K562 (cell line): ENCODE data around the gene LMO7. TPM values are rescaled to one million over a fixed set of nuclear protein-coding genes. Genes with fewer than 3 reads are reported as not detected.

Source experiments
- ATAC-seq: fragments of 200-7000 bp; cut with Tn5 transposase; 3 replicates; pipeline ENCODE4 v1.9.1; 2020; ENCODE audit warnings: moderate library complexity
- BruUV-seq: library from RNA; stranded (reverse); fragments of 400-500 nt; replicated peaks from 2 replicates; lab custom pipeline; 2021; lab: Mats Ljungman, UMichigan
- CTCF ChIA-PET: fragments of 300-600 bp; formaldehyde crosslinking; extraction: SDS; loops from one replicate; lab custom pipeline; 2021; ENCODE audit warnings: low intra/inter-chr PET ratio; lab: Yijun Ruan, JAX
- POLR2A ChIA-PET: fragments of 300-600, 350-650 bp; sonication (Branson Sonifier 250); formaldehyde crosslinking; extraction: SDS; loops from one replicate; lab custom pipeline; 2021; ENCODE audit warnings: antibody characterized with exemption, inconsistent platforms; lab: Yijun Ruan, JAX
- DNase-seq, 4 experiments: peaks; one replicate each; pipeline versions ENCODE4 v3.0.0 to v3.0.0-alpha.2; 2011 to 2018; ENCODE audit warnings: low spot score in 3 of 4, mixed read lengths in 3 of 4; ENCODE audit errors: extremely low read depth in 1 of 4
- FAIRE-seq: peaks from 2 replicates; lab custom pipeline; 2011; peaks lifted over from hg19 to GRCh38; lab: Jason Lieb, UNC
- H2AFZ ChIP-seq: 2 replicates; pipeline ENCODE4 v1.6.0; 2011; ENCODE audit warnings: low read depth, low read length, control low read depth, inconsistent platforms
- H3K27ac ChIP-seq: fragments of 200-600 bp; 3 replicates; pipeline ENCODE4 v1.8.0; 2011; ENCODE audit warnings: low read depth, mild to moderate bottlenecking, control low read depth, inconsistent platforms, low read length, moderate library complexity, mixed read lengths; ENCODE audit errors: extremely low read depth
- H3K27me3 ChIP-seq, 2 experiments: fragments of 300-600 bp in 1 of 2; 2 replicates in 1 of 2; 3 replicates in 1 of 2; pipeline versions ENCODE4 v1.6.0 to v1.8.0; 2011; ENCODE audit warnings: inconsistent platforms in 2 of 2, low read length in 2 of 2, mild to moderate bottlenecking in 1 of 2, mixed read lengths in 1 of 2, moderate library complexity in 1 of 2; ENCODE audit not compliant: control insufficient read depth in 2 of 2, insufficient read depth in 2 of 2
- H3K36me3 ChIP-seq: fragments of 300-600 bp; 3 replicates; pipeline ENCODE4 v1.8.0; 2011; ENCODE audit warnings: mild to moderate bottlenecking, low read length, inconsistent platforms; ENCODE audit not compliant: control insufficient read depth, insufficient read depth
- H3K4me1 ChIP-seq, 2 experiments: fragments of 200-600 bp in 1 of 2; replicated peaks in 1 of 2; 2 replicates in 1 of 2; 3 replicates in 1 of 2; pipeline versions ENCODE4 v1.5.1 to v1.8.0; 2011; ENCODE audit warnings: inconsistent platforms in 2 of 2, low read length in 2 of 2, mild to moderate bottlenecking in 1 of 2, mixed read lengths in 1 of 2, moderate library complexity in 1 of 2; ENCODE audit not compliant: control insufficient read depth in 2 of 2, insufficient read depth in 2 of 2
- H3K4me2 ChIP-seq: 2 replicates; pipeline ENCODE4 v1.6.1; 2011; ENCODE audit warnings: low read length, control low read depth, inconsistent platforms, mixed read lengths; ENCODE audit not compliant: insufficient read depth
- H3K4me3 ChIP-seq: fragments of 200-600 bp; sonication (generic), shearing (Covaris generic); 2 replicates; pipeline ENCODE4 v1.5.1; 2016; ENCODE audit warnings: control low read depth, inconsistent platforms
- H3K79me2 ChIP-seq: fragments of 200-600 bp; 3 replicates; pipeline ENCODE4 v1.8.0; 2011; ENCODE audit warnings: low read length, inconsistent platforms; ENCODE audit not compliant: control insufficient read depth, insufficient read depth
- H3K9ac ChIP-seq, 2 experiments: 2 replicates each; pipeline versions ENCODE4 v1.6.0 to v1.6.1; 2011; ENCODE audit warnings: low read depth in 2 of 2, low read length in 2 of 2, control low read depth in 1 of 2, inconsistent platforms in 1 of 2, mild to moderate bottlenecking in 1 of 2, mixed read lengths in 1 of 2; ENCODE audit not compliant: insufficient read depth in 1 of 2
- H3K9me1 ChIP-seq: one replicate; pipeline ENCODE4 v1.6.0; 2011; ENCODE audit warnings: inconsistent platforms, mild to moderate bottlenecking, low read length, moderate library complexity; ENCODE audit not compliant: control insufficient read depth, insufficient read depth
- H3K9me3 ChIP-seq: replicated peaks from 2 replicates; pipeline ENCODE4 v1.5.1; 2011; ENCODE audit warnings: low read depth, low read length, inconsistent platforms; ENCODE audit not compliant: control insufficient read depth, insufficient read depth
- H4K20me1 ChIP-seq: replicated peaks from 2 replicates; pipeline ENCODE4 v1.6.1; 2011; ENCODE audit warnings: low read length, inconsistent platforms, mixed read lengths; ENCODE audit not compliant: control insufficient read depth, insufficient read depth
- C11orf30 ChIP-seq: fragments of 450-650 bp; IDR thresholded peaks from 2 replicates; pipeline ENCODE4 v1.6.1; 2016; ENCODE audit warnings: low read depth, mild to moderate bottlenecking
- CBFA2T3 ChIP-seq: fragments of 450-650 bp; IDR thresholded peaks from 2 replicates; pipeline ENCODE4 v1.6.1; 2017
- CTBP1 ChIP-seq: fragments of 450-650 bp; IDR thresholded peaks from 2 replicates; pipeline ENCODE4 v1.6.1; 2016; ENCODE audit warnings: borderline replicate concordance
- HLTF ChIP-seq: fragments of 450-650 bp; IDR thresholded peaks from 2 replicates; pipeline ENCODE4 v1.6.1; 2016
- HMG20A ChIP-seq: fragments of 450-650 bp; formaldehyde crosslinking; conservative IDR thresholded peaks from 2 replicates; pipeline ENCODE4 v1.4.0; 2020; ENCODE audit warnings: mild to moderate bottlenecking, mixed read lengths
- HNRNPL ChIP-seq: fragments of 200-400 bp; formaldehyde crosslinking; IDR thresholded peaks from 2 replicates; pipeline ENCODE4 v1.6.1; 2017; ENCODE audit warnings: low read depth, mild to moderate bottlenecking, low read length
- MAFF ChIP-seq: IDR thresholded peaks from 2 replicates; pipeline ENCODE4 v1.6.1; 2012; ENCODE audit warnings: low read length, improper control_type of control experiment
- MAFG ChIP-seq: fragments of 450-650 bp; conservative IDR thresholded peaks from 2 replicates; pipeline ENCODE4 v1.6.1; 2016; ENCODE audit warnings: missing genetic modification characterization, missing compliant biosample characterization
- MAFK ChIP-seq: IDR thresholded peaks from 2 replicates; pipeline ENCODE4 v1.6.1; 2011; ENCODE audit warnings: low read length, improper control_type of control experiment
- NFE2 ChIP-seq: IDR thresholded peaks from 2 replicates; pipeline ENCODE4 v1.6.1; 2014; ENCODE audit warnings: antibody characterized with exemption, low read depth
- PRMT5 ChIP-seq: sonication (generic); formaldehyde crosslinking; IDR thresholded peaks from 2 replicates; pipeline ENCODE4 v1.5.0; 2020; ENCODE audit warnings: missing genetic modification reagents
- RAD51 ChIP-seq: fragments of 450-650 bp; IDR thresholded peaks from 2 replicates; pipeline ENCODE4 v1.7.1; 2016; ENCODE audit warnings: low read depth, mild to moderate bottlenecking, borderline replicate concordance
- RCOR1 ChIP-seq, 2 experiments: IDR thresholded peaks; 2 replicates each; pipeline ENCODE4 v1.6.1; 2012; ENCODE audit warnings: low read depth in 2 of 2, low read length in 2 of 2, borderline replicate concordance in 1 of 2, improper control_type of control experiment in 1 of 2
- RHOXF2B ChIP-seq: fragments of 250-450 bp; sonication (Bioruptor Pico); conservative IDR thresholded peaks from 2 replicates; pipeline ENCODE4 v1.5.1; 2021
- SOX6 ChIP-seq: fragments of 450-650 bp; IDR thresholded peaks from 2 replicates; pipeline ENCODE4 v1.6.1; 2014; ENCODE audit warnings: mild to moderate bottlenecking
- ZBED1 ChIP-seq: IDR thresholded peaks from 2 replicates; pipeline ENCODE4 v1.6.1; 2014
- ZNF316 ChIP-seq: fragments of 450-650 bp; IDR thresholded peaks from 2 replicates; pipeline ENCODE4 v1.6.1; 2016
- ZNF347 ChIP-seq: fragments of 450-650 bp; formaldehyde crosslinking; IDR thresholded peaks from 2 replicates; pipeline ENCODE4 v1.4.0; 2020; ENCODE audit warnings: low read depth, mild to moderate bottlenecking, moderate library complexity
- ZNF384 ChIP-seq: IDR thresholded peaks from 2 replicates; pipeline ENCODE4 v1.6.1; 2012; ENCODE audit warnings: low read depth, low read length, improper control_type of control experiment
- ZNF75A ChIP-seq: fragments of 450-650 bp; formaldehyde crosslinking; IDR thresholded peaks from 2 replicates; pipeline ENCODE4 v1.4.0; 2020; ENCODE audit warnings: mild to moderate bottlenecking
- WGBS: fragments of 100-300 bp; shearing (Covaris generic); methylation state at CpG from one replicate; pipeline ENCODE4 v1.1.6; 2016; ENCODE audit warnings: low coverage, mixed read lengths; ENCODE audit not compliant: insufficient coverage; ENCODE audit errors: missing lambda C conversion rate; 5-methylcytosine and 5-hydroxymethylcytosine counted together
- in situ Hi-C: fragments of 300-500 bp; cut with MboI; formaldehyde crosslinking; loops from 4 replicates; pipeline ENCODE4 v1.15.0; 2018; ENCODE audit warnings: inconsistent platforms, mixed read lengths
- intact Hi-C: fragments of 100-400 bp; cut with micrococcal nuclease; formaldehyde crosslinking; loops from 2 replicates; pipeline ENCODE4 v1.14.2; 2022
- polyA plus RNA-seq, 8 experiments: library from polyadenylated mRNA; depleted of rRNA in 4 of 8; stranded (reverse) in 5 of 8; unstranded in 3 of 8; fragments of >200 nt; fragmentation: Nextera tagmentation in 2 of 8; fragmentation: Illumina TruSeq in 1 of 8; extraction: Ambion mirVana in 2 of 8; extraction: Trizol in 1 of 8; gene quantifications; 2 replicates each; pipeline versions ENCODE4 v1.2.1 to v1.2.3, GENCODE V29; 2011 to 2014; ENCODE audit warnings: inconsistent platforms in 1 of 8, missing spikeins in 1 of 8
- total RNA-seq, 7 experiments: library from RNA; depleted of rRNA in 6 of 7; stranded (reverse); fragments of >200 nt in 6 of 7; fragmentation: Illumina TruSeq in 2 of 7; extraction: Trizol in 2 of 7; gene quantifications; 2 replicates each; pipeline versions ENCODE4 v1.2.1 to v1.2.3, GENCODE V29; 2011 to 2021; ENCODE audit warnings: low replicate concordance in 1 of 7
- TF ChIP-seq, protein P1 (sequence below): sonication (generic); IDR thresholded peaks from 2 replicates; pipeline ENCODE4 v1.6.1; 2016

Gene LMO7
- total and polyA plus RNA-seq, 9 of the 15 experiments (the other 6 are each of a cell fraction or from before 2014, with no cell fraction given) = 0.42 to 4.3 (median 1.7) TPM

DNA sequence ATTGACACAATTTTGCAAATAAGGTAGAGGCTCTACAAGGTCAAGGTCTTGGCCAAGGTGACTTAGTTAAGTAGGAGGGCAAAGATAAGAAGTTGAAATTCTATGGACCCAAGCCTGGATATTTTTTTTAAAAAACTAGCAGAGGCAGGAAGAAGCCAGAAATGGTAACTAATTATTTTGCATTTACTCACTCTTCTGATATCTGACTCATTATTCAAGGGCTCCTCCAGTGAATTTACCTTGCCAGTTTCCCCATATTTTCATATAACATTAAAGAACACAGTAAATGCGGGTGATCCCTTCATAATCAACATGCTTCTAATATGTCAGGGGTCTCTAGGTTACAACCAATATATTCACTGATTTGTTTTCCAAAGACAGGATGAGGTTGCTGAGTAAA is 246.1 kb downstream of the LMO7 start:
- in situ Hi-C loops (no loop called here), intact Hi-C loops (no loop called here)
- Histone ChIP-seq H3K27ac (no peak overlapping the region), H3K4me2 (no peak overlapping the region), H3K4me3 (no peak overlapping the region), H3K4me1 (no peaks in the 10 kb centered on the region), H3K36me3 (no peaks in the 10 kb centered on the region), H3K9me1 (no peaks in the 10 kb centered on the region), H2AFZ (no peak overlapping the region), H4K20me1 (no peaks in the 10 kb centered on the region), H3K79me2 (no peaks in the 10 kb centered on the region), H3K27me3 (no peaks in the 10 kb centered on the region), H3K9me3 (no peaks in the 10 kb centered on the region), H3K9ac (no peak overlapping the region)
- no peak for FAIRE-seq
- no peak for ATAC-seq
- TF ChIP-seq RAD51 (no peak), HLTF (no peak)
- no peak for DNase-seq
- POLR2A ChIA-PET = no interaction called here
- BruUV-seq = no TSS peak
- WGBS = 17% methylated on average over 1 of the region's 1 CpG
- CTCF ChIA-PET = no interaction called here

DNA sequence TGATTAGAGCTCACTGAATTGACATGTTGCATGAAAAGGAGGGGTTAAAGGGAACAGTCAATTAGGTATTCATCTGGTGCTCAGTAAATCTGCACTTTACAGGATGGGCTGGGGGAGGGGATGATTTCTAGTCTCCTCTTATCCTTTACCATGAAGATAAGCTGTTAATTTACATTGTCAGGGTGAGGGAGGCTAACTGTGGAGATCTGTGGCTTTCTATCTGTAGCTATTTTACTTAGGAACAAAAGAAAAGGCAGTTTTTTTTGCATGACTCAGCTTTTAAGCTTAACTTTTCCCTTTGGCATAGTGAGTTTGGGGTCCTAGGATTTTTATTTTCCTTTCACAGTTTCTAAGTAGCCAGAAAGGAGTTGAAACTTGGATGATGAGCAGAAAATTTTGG is 253.3 kb downstream of the LMO7 start:
- H3K9ac ChIP-seq = no peak overlapping the region; a peak in 1 of 4 replicates
- H3K36me3 ChIP-seq = no peaks in the 10 kb centered on the region
- CTCF ChIA-PET = interaction anchor here (0.6 kb wide), 1 partner anchor 9 kb away, joined by 3 read pairs; no protein-coding TSS in a partner anchor
- DNase-seq (peak in 1 of 4 experiments; percentile 22), ATAC-seq (no peak), FAIRE-seq (no peak)
- no peak overlapping the region for H3K27ac ChIP-seq
- POLR2A ChIA-PET = interaction anchor here (1.1 kb wide), 1 partner anchor 1103 kb away, joined by 3 read pairs; no protein-coding TSS in a partner anchor
- in situ Hi-C loops (no loop called here), intact Hi-C loops (no loop called here)
- no peak overlapping the region for H3K4me3 ChIP-seq
- H4K20me1 ChIP-seq = no peaks in the 10 kb centered on the region
- peaks cover 0 to 6% of the 10 kb centered on the region in 2 experiments; a peak in 3 of 5 replicates for H3K4me1 ChIP-seq
- no peaks in the 10 kb centered on the region for H3K9me3 ChIP-seq
- BruUV-seq = no TSS peak
- no peaks in the 10 kb centered on the region for H3K9me1 ChIP-seq
- H3K4me2 ChIP-seq = no peak overlapping the region
- H3K79me2 ChIP-seq = no peaks in the 10 kb centered on the region
- H2AFZ ChIP-seq = 0 out of 2 replicates have a peak overlapping the region, but pooled peaks have one; percentile 40
- H3K27me3 ChIP-seq = no peaks in the 10 kb centered on the region
- TF ChIP-seq ZBED1 = no peak
- TF ChIP-seq RHOXF2B = no peak
- TF ChIP-seq NFE2 = peak; percentile 69
- TF ChIP-seq ZNF384 = peak; percentile 25; the same call in 1 of the 2 replicates
- TF ChIP-seq MAFG (tag) = peak; percentile 88
- no peak for TF ChIP-seq HNRNPL
- peak in 1 of 2 experiments; percentile 37; a peak in 1 of 4 replicates for TF ChIP-seq RCOR1 (IDR thresholded peaks at IDR 0.05; ENCODE audit: borderline replicate concordance in 1 of 2, low read depth in 2 of 2, low read length in 2 of 2)
- no peak for TF ChIP-seq ZNF347 (CRISPR knock-in tag)
- TF ChIP-seq PRMT5 (CRISPR knock-in tag) = no peak
- TF ChIP-seq MAFK = peak; percentile 61
- TF ChIP-seq CBFA2T3 = 0 out of 2 replicates have a peak, but pooled peaks have one; percentile 25
- peak; percentile 85 for TF ChIP-seq ZNF316
- TF ChIP-seq, protein P1, sequence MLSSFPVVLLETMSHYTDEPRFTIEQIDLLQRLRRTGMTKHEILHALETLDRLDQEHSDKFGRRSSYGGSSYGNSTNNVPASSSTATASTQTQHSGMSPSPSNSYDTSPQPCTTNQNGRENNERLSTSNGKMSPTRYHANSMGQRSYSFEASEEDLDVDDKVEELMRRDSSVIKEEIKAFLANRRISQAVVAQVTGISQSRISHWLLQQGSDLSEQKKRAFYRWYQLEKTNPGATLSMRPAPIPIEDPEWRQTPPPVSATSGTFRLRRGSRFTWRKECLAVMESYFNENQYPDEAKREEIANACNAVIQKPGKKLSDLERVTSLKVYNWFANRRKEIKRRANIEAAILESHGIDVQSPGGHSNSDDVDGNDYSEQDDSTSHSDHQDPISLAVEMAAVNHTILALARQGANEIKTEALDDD = peak; percentile 57; the same call in 1 of the 2 replicates
- TF ChIP-seq CTBP1 = no peak
- TF ChIP-seq SOX6 = peak; percentile 88
- peak; percentile 83 for TF ChIP-seq MAFF
- TF ChIP-seq C11orf30 = peak; percentile 89
- TF ChIP-seq ZNF75A (CRISPR knock-in tag) = no peak
- no peak for TF ChIP-seq HMG20A (CRISPR knock-in tag)
